ENCODE measurements around the gene MAP3K2.

MAP3K2 gene

GRCh38 chr2:127392133-127392827, 4.5 kb upstream of the MAP3K2 start:
- Histone ChIP-seq H3K36me3 (ENCODE audit: control insufficient read depth, insufficient read depth, low read length) (no peaks in the 10 kb centered on the region), H3K4me1 (ENCODE audit: control insufficient read depth, insufficient read depth, low read length, poor library complexity, severe bottlenecking) (peaks cover 10% of the 10 kb centered on the region), H3K9me3 (ENCODE audit: control insufficient read depth, low read length) (peaks cover 3% of the 10 kb centered on the region), H3K27ac (ENCODE audit: low read depth, low read length, severe bottlenecking) (peak overlapping the region; percentile 1), H3K4me3 (ENCODE audit: extremely low read depth, insufficient read depth, low read length, poor library complexity, severe bottlenecking) (no peak overlapping the region)
- WGBS, 2 experiments (ENCODE audit: insufficient coverage in 2 of 2), result 80% methylated on average over 1 of the region's 2 CpGs; no CpG with 5 or more reads in 1 of the 2 experiments

- Histone ChIP-seq H3K4me1 (ENCODE audit: control insufficient read depth, insufficient read depth, low read length, poor library complexity, severe bottlenecking) (peaks cover 14% of the 10 kb centered on the region), H3K27ac (ENCODE audit: low read depth, low read length, severe bottlenecking) (no peak overlapping the region), H3K36me3 (ENCODE audit: control insufficient read depth, insufficient read depth, low read length) (no peaks in the 10 kb centered on the region), H3K4me3 (ENCODE audit: extremely low read depth, insufficient read depth, low read length, poor library complexity, severe bottlenecking) (no peak overlapping the region), H3K9me3 (ENCODE audit: control insufficient read depth, low read length) (peaks cover 3% of the 10 kb centered on the region)
- 94 to 100% methylated on average over 2 to 3 of the region's 5 CpGs for WGBS, 2 experiments (ENCODE audit: insufficient coverage in 2 of 2)
Measured at GRCh38 chr2:127389778-127390435, 2.1 kb upstream of the MAP3K2 start.

GRCh38 chr2:127388423-127389164, 819 bp upstream of the MAP3K2 start:
- WGBS, 2 experiments (ENCODE audit: insufficient coverage in 2 of 2), result 39 to 63% methylated on average over 4 to 6 of the region's 8 CpGs
- peaks cover 3% of the 10 kb centered on the region for H3K9me3 ChIP-seq (ENCODE audit: control insufficient read depth, low read length)
- H3K4me3 ChIP-seq (ENCODE audit: extremely low read depth, insufficient read depth, low read length, poor library complexity, severe bottlenecking), result peak overlapping the region; percentile 70
- H3K36me3 ChIP-seq (ENCODE audit: control insufficient read depth, insufficient read depth, low read length), result no peaks in the 10 kb centered on the region
- peak overlapping the region; percentile 76 for H3K27ac ChIP-seq (ENCODE audit: low read depth, low read length, severe bottlenecking)
- peaks cover 14% of the 10 kb centered on the region for H3K4me1 ChIP-seq (ENCODE audit: control insufficient read depth, insufficient read depth, low read length, poor library complexity, severe bottlenecking)

GRCh38 chr2:127386764-127387654, 766 bp downstream of the MAP3K2 start:
- Histone ChIP-seq H3K4me1 (ENCODE audit: control insufficient read depth, insufficient read depth, low read length, poor library complexity, severe bottlenecking) (peaks cover 14% of the 10 kb centered on the region), H3K27ac (ENCODE audit: low read depth, low read length, severe bottlenecking) (peak overlapping the region; percentile 99), H3K36me3 (ENCODE audit: control insufficient read depth, insufficient read depth, low read length) (no peaks in the 10 kb centered on the region), H3K9me3 (ENCODE audit: control insufficient read depth, low read length) (no peaks in the 10 kb centered on the region), H3K4me3 (ENCODE audit: extremely low read depth, insufficient read depth, low read length, poor library complexity, severe bottlenecking) (peak overlapping the region; percentile 70)
- 1 to 2% methylated on average over 25 to 28 of the region's 58 CpGs for WGBS, 2 experiments (ENCODE audit: insufficient coverage in 2 of 2)

GRCh38 chr2:127386246-127386645, 1.5 kb downstream of the MAP3K2 start:
- H3K27ac ChIP-seq (ENCODE audit: low read depth, low read length, severe bottlenecking), result no peak overlapping the region
- H3K4me3 ChIP-seq (ENCODE audit: extremely low read depth, insufficient read depth, low read length, poor library complexity, severe bottlenecking), result peak overlapping the region; percentile 70
- WGBS, 2 experiments (ENCODE audit: insufficient coverage in 2 of 2), result 93 to 96% methylated on average over 3 to 4 of the region's 4 CpGs

GRCh38 chr2:127384529-127384928, 3.2 kb downstream of the MAP3K2 start:
- H3K4me1 ChIP-seq (ENCODE audit: control insufficient read depth, insufficient read depth, low read length, poor library complexity, severe bottlenecking), result peaks cover 14% of the 10 kb centered on the region
- WGBS, 2 experiments (ENCODE audit: insufficient coverage in 2 of 2), result 93 to 100% methylated on average over 3 to 4 of the region's 6 CpGs
- no peaks in the 10 kb centered on the region for H3K36me3 ChIP-seq (ENCODE audit: control insufficient read depth, insufficient read depth, low read length)
- H3K4me3 ChIP-seq (ENCODE audit: extremely low read depth, insufficient read depth, low read length, poor library complexity, severe bottlenecking), result no peak overlapping the region
- no peak overlapping the region for H3K27ac ChIP-seq (ENCODE audit: low read depth, low read length, severe bottlenecking)
- H3K9me3 ChIP-seq (ENCODE audit: control insufficient read depth, low read length), result no peaks in the 10 kb centered on the region

More at GRCh38 chr2:127386246-127386645, 1.5 kb downstream of the MAP3K2 start:
- Histone ChIP-seq H3K9me3 (ENCODE audit: control insufficient read depth, low read length) (no peaks in the 10 kb centered on the region), H3K4me1 (ENCODE audit: control insufficient read depth, insufficient read depth, low read length, poor library complexity, severe bottlenecking) (peaks cover 14% of the 10 kb centered on the region), H3K36me3 (ENCODE audit: control insufficient read depth, insufficient read depth, low read length) (no peaks in the 10 kb centered on the region)

- Histone ChIP-seq H3K4me3 (ENCODE audit: extremely low read depth, insufficient read depth, low read length, poor library complexity, severe bottlenecking) (no peak overlapping the region), H3K36me3 (ENCODE audit: control insufficient read depth, insufficient read depth, low read length) (no peaks in the 10 kb centered on the region), H3K27ac (ENCODE audit: low read depth, low read length, severe bottlenecking) (no peak overlapping the region), H3K9me3 (ENCODE audit: control insufficient read depth, low read length) (no peaks in the 10 kb centered on the region), H3K4me1 (ENCODE audit: control insufficient read depth, insufficient read depth, low read length, poor library complexity, severe bottlenecking) (peaks cover 4% of the 10 kb centered on the region)
- WGBS, 2 experiments (ENCODE audit: insufficient coverage in 2 of 2), result 93% methylated on average over 3 of the region's 3 CpGs; no CpG with 5 or more reads in 1 of the 2 experiments
Measured at GRCh38 chr2:127382831-127383230, 4.9 kb downstream of the MAP3K2 start.

- peaks cover 1% of the 10 kb centered on the region for H3K36me3 ChIP-seq (ENCODE audit: control insufficient read depth, insufficient read depth, low read length)
- peaks cover under 1% of the 10 kb centered on the region for H3K9me3 ChIP-seq (ENCODE audit: control insufficient read depth, low read length)
- peaks cover 4% of the 10 kb centered on the region for H3K4me1 ChIP-seq (ENCODE audit: control insufficient read depth, insufficient read depth, low read length, poor library complexity, severe bottlenecking)
- H3K27ac ChIP-seq (ENCODE audit: low read depth, low read length, severe bottlenecking), result no peak overlapping the region
- H3K4me3 ChIP-seq (ENCODE audit: extremely low read depth, insufficient read depth, low read length, poor library complexity, severe bottlenecking), result no peak overlapping the region
- WGBS, 2 experiments (ENCODE audit: insufficient coverage in 2 of 2), result 94% methylated on average over 3 of the region's 5 CpGs; no CpG with 5 or more reads in 1 of the 2 experiments
Measured at GRCh38 chr2:127381762-127382161, 6.0 kb downstream of the MAP3K2 start.

GRCh38 chr2:127379712-127380355, 7.9 kb downstream of the MAP3K2 start:
- WGBS, 2 experiments (ENCODE audit: insufficient coverage in 2 of 2), result 100% methylated on average over 2 to 3 of the region's 4 CpGs
- H3K36me3 ChIP-seq (ENCODE audit: control insufficient read depth, insufficient read depth, low read length), result peaks cover 7% of the 10 kb centered on the region
- H3K27ac ChIP-seq (ENCODE audit: low read depth, low read length, severe bottlenecking), result no peak overlapping the region
- no peak overlapping the region for H3K4me3 ChIP-seq (ENCODE audit: extremely low read depth, insufficient read depth, low read length, poor library complexity, severe bottlenecking)
- H3K4me1 ChIP-seq (ENCODE audit: control insufficient read depth, insufficient read depth, low read length, poor library complexity, severe bottlenecking), result no peaks in the 10 kb centered on the region
- peaks cover 6% of the 10 kb centered on the region for H3K9me3 ChIP-seq (ENCODE audit: control insufficient read depth, low read length)

All from mesodermal cell (in vitro differentiated cells).